ENCODE data around the gene MAP3K15.

GRCh38 chrX:19443869-19444526 is 71.3 kb downstream of the MAP3K15 start:
- TF ChIP-seq CTCF (IDR thresholded peaks at IDR 0.05; ENCODE audit: low read length) (no peak), EZH2 (IDR thresholded peaks at IDR 0.05; ENCODE audit: borderline replicate concordance, low read length) (no peak)

All from OCI-LY1 (cell line).